ENCODE data around the gene PLEKHH3. TPM values are rescaled to one million over a fixed set of nuclear protein-coding genes. Genes with fewer than 3 reads are reported as not detected.

Gene PLEKHH3
- total RNA-seq, 1 donor from 2014 or later: 0.27 TPM

DNA sequence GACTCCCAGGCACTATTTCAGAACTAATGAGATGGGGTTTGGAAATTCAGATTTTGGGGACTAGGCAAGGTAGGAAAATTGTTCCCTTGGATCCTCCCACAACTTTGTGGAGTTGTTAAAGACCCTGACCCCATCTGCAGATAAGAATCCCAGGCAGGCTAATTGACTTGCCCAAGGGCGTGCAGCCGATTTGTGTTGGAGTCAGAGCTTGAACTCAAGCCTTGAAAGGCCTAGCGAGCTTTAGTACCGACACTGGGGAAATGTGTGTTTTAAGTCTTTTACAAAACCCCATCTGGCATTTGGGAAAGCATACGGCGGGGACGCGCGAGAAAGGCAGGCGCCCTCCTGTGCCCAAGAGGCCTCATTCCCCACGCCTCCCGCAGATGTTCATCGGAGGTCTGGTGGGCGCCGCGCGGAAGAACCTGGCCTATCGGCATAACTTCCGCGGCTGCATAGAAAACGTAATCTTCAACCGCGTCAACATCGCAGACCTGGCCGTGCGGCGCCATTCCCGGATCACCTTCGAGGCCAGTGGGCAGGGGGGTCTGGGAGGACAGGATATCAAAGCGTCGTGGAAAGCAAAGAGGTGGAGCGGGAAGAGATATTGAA is 9.8 kb upstream of the PLEKHH3 start:
- intact Hi-C loops (cut with micrococcal nuclease): no loop called here

DNA sequence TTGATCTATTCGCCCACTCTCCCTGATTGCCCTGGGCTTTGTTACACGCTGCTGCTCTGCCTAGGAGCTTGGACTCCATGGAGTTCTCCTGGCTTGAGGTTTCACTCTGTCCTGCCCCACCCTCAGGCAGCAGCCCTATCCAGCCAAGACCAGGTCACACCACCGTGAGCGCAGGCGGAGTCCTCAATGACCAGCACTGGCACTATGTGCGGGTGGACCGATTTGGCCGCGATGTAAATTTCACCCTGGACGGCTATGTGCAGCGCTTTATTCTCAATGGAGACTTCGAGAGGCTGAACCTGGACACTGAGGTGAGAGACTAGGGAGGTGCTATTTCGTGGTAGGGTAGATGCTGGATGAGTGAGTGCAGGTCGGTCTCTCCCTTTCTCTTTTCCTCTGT is 9.0 kb upstream of the PLEKHH3 start:
- intact Hi-C loops (cut with micrococcal nuclease): no loop called here

DNA sequence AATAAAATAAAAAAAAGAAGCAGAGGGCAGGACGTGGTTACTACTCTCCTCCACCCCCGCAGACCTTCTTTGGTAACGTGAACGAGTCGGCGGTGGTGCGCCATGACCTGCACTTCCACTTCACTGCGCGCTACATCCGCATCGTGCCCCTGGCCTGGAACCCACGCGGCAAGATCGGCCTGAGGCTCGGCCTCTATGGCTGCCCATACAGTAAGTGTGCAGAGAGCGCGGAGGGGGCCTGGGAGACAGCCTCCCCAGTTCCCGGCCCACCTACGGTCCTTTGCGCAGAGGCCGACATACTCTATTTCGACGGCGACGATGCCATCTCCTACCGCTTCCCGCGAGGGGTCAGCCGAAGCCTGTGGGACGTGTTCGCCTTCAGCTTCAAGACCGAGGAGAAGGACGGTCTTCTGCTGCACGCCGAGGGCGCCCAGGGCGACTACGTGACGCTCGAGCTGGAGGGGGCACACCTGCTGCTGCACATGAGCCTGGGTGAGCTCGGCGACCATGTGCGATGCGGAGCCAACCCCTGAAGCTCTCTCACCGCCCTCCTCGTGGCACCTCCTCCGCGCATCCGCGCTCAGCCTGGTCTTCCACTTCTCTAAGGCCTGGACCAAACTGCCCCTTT is 8.2 kb upstream of the PLEKHH3 start:
- intact Hi-C loops (cut with micrococcal nuclease): no loop called here

DNA sequence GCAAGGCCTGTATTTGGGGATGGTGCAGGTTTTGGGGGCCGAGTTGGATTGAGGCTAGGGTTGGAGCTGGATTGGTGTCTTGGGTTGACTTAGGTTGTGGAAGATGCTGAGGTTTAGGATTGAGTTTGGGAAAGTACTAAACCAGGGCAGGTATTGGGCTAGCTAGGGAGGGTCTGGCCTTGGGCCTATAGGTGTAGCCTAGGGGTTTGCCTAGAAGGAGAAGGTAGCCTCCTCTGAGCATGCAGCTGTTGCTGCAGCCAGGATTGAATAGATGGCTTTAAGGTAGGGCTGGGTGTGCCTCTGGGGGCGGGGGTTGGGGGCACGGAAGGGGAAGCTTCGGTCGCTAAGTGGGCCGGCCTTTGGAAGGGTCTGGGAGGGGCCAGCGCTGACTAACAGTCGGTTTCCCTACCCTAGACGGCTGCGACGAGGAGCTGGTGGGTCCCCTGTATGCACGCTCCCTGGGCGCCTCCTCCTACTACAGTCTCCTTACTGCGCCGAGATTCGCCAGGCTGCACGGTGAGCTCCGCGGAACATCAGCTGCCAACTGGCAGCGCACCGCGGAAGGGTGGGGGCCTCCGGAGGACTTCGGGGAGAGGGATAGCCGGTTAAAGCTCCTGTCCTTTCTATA is 6.7 kb upstream of the PLEKHH3 start:
- intact Hi-C loops (cut with micrococcal nuclease): no loop called here

DNA sequence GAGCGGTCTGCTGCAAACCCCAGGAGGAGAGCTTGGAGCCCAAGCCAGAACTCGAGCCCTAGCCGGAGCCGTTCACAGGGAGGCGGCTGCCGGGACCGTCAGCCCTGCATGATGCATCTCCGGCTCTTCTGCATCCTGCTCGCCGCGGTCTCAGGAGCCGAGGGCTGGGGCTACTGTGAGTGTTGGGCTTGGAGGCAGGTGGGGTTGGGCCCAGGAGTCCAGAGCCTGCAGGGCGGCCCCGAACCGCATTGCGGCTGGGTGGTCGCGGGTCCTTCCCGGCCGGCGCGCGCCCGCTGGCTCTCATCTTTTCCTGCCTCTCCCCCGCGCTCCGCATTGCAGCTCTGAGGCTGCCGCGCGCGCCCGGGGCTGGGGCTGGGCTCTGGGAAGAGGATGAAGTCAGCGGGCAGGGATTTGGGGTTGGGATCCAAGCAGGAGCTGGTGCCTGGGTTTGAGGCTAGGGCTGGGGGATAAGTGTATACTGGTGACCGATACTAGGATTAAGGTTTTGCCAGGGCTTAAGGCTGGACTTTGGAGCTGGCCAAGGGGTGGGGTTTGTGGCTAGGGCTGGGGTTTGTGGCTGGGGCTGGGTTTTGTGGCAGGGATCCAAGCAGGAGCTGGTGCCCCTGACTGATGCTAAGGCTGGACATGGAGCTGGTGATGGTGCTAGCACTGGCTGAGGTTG is 6.1 kb upstream of the PLEKHH3 start:
- intact Hi-C loops (cut with micrococcal nuclease): no loop called here

DNA sequence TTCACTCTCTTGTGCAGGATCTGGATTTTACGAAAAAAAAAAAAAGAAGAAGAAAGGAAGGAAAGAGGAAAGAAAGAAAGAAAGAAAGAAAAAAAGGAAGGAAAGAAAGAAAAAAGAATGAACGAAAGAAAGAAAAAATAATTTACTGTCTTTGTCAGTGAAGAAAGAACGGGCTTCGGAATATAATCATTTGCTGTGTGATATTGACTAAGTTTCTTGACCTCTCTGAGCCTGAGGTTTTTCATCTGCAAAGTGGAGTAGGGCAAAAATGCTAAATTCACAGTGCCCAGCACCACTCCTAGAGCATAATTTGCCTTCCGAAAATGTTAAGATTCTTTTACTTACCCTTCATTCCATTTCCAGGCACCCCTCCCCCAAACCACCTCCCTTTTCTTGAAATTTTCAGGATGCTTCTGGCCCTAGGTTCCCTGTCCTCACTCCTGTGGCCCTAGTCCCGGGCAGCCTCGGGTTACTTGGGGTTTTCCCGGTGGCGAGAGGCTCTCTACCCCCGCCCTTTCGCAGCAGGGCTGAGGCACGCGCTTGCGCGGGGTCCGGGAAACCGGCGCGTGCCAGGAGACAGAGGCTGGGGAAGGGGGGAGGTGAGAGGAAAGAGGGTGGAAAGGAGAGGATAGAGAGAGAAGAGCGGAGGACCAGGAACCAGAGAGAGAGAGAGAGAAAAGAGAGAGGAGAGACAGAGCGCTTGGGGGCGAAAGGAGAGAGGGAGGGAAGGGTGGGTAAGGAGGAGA is 5.4 kb upstream of the PLEKHH3 start, which contains the start of gene CNTNAP1:
CNTNAP1 (plus strand) TSS at position 556 of the 746 bp plus-strand sequence. CDS start 299 bp downstream, outside the sequence.
- intact Hi-C loops (cut with micrococcal nuclease): no loop called here

DNA sequence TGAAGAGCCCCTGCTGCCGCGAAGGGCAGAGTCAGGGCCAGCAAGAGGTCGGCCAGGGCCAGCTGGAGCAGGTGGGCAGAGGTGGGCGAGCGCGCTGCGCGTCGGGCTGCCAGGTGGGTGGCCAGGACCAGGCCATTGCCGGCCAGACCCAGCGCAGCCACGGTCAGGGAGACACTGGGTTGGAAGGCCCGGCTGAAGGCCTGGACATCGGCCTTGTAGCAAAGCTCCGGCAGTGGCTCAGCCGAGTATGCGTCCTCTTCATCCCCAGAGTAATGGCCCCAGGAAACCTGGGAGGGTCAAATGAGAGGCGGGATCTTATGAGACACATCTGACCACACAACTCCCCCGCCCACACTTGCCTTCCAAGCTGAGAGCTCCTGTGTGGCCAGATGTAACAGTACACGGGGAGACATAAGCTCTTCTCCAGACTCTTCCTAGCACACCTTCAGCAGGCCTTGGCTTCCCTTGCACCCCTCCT is 3.6 kb upstream of the PLEKHH3 start:
- intact Hi-C loops (cut with micrococcal nuclease): no loop called here

DNA sequence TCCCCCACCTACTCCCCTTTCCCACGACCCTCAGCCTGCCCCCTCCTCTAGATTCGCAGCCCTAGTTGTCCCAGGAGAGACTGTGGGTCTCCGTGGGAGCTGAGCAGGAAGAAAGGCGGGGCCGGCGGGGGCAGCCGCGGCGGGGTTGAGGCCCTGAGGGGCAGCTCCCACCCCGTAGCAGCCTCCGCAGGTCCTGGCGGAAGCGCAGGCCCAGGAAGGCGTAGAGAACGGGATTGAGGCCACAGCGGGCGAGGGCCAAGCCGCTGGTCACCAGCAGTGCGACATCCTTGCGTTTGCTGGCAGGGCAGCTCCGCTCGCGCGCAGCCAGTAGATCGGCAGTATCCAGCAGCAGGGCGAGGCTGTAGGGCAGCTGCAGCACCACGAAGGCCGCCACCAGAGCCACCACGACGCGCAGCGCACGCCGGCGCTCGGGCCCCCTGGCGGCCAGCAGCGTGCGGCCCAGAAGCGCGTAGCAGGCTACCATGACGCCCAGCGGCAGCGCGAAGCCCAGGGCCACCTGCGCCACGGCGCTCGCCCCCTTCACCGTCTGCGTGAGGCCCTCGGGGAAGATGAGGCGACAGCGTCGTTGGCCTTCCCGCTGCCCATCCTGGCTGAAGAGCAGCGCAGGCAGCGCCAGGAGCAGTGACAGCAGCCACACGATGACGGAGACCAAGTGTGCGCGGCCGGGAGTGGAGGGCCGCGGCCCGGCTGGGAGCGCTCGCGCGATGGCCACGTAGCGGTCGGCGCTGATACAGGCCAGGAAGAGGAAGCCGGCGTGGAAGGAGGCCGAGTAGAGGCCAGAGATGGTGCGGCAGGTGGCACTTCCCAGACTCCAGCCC is 2.9 kb upstream of the PLEKHH3 start:
- intact Hi-C loops (cut with micrococcal nuclease): loop anchor here (1.0 to 5.0 kb wide), 3 partner anchors 70 to 1648 kb away; partner anchors contain the start of genes RETREG3, TUBG1 and VAT1

DNA sequence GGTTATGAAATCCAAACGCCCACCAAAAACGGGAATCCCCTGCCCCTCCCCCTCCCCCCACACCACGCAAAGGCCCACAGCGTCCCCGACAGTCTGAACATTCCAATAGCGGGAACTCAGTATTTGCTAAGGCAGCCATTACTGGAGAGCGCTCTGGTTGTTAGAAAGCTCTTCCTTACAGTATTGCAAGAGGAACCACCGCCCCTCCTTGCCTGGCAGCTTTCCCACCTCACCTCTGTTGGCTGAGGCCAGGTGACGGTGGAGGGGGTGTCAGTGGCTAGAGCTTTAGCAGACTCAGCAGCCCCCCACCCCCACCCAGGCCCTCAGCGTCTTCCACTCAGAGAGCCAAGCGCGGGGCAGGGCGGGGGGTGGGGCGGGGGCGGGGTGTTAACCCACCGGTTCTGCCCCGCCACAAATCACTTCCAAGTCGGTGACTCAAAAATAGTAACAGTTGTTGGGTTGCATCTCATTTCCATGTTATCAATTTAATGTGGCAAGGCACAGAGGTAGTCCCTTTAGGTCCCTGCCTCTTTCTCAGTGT is 2.2 kb upstream of the PLEKHH3 start:
- intact Hi-C loops (cut with micrococcal nuclease): loop anchor here (1.0 to 5.0 kb wide), 4 partner anchors 70 to 1648 kb away; partner anchors contain the start of genes RETREG3, TUBG1 and VAT1

DNA sequence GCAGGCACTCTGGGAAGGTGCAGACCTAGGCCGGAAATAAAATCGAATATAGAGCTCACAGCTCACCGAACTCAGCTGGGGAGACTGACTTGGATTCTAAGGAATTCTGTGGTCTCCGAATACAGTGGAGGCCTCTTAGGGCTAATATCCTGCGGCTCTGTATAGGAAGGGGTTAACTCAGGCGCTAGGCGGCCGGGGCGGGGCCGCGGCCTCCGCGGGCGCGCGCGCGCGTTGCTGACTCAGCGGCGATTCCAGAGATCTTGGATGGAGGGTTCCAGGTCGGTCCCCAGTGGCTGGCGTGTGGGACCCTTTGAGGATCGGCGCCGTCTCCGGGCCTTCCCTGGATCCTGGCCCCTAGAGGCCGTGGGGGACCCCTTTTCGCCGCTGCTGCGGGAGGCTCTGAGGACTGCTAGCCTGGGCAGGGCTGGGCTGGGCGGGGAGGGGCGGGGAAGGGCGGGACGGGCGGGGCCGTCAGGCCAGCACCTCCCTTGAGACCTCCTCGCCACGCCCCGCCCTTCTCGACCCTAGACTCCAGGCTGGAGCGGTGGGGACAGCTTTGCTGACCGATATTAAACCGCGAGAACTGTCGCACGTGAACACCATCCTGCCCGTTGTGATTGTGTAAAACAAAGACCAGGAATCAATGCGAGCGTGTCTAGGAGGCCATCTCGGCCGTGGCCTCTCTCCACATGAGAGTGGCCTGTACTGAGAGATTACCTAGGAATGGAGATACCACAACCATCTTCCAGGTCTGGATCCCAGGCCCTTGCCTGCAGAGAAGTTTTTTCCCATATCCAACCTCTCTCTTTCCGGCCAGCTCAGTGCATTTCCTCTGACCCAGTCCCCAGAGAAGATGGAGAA is 1.4 kb upstream of the PLEKHH3 start:
- intact Hi-C loops (cut with micrococcal nuclease): loop anchor here (1.0 to 5.0 kb wide), 4 partner anchors 67 to 1649 kb away; partner anchors contain the start of genes EZH1 and VAT1

DNA sequence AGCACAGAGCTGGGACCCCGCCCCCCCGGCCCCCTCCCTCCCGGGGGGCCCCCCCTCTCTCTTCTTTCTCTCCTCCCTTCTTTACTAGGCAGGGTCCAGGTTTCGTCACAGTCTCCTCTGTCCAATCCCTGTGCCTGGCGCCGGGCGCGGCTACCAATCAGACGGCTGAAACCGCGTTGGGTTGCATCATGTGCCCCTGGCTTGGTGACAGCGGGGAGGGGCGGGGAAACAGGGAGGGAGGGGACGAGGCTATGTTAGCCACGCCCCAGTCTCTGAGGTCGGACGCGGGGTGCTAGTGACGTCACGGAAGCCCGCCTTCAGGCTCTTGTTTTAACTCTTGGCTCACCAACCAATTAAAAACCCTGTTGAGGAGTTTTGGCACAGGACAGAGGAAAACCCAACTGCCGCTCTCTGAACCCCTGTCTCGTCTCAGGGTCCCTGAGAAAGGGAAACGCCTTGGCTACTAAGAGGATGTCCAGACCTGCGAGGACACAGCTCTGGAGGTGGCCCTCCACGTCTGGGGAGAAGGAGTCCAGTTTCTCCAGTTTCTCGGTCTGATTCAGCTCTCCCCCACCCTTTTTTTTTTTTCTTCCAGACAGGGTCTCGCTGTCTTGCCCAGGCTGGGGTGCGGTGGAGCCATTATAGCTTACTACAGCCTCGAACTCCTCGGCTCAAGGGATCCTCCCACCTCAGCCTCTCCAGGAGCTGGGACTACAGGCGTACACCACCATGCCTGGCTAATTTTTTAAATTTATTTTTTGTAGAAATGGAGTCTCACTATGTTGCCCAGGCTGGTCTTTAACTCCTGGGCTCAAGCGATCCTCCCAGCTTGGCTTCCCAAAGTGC is 441 bp upstream of the PLEKHH3 start:
- intact Hi-C loops (cut with micrococcal nuclease): loop anchor here (2.0 to 5.0 kb wide), 3 partner anchors 68 to 1650 kb away; partner anchors contain the start of genes EZH1 and VAT1

DNA sequence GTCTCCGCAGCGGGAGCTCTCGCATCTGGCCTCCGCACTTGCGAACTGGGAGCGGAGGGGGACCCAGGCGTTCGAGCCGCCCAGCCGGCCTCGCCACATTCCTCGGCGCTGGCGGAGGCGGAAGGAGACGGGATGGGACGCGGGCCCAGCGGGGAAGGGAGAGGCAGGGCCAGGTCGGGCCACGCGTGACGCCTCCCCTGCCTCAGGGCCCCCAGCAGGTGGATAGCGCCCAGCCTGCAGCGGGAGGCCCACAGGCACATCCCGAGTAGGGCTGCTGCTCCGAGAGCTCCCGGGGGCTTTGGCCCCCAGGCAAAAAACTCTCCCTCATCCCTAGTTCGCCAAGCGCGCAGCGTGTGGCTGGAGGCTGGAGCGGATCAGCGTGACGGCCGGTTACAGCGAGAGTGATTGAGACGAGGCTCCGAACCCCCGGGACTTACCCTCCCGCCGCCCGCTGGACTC is 800 bp downstream of the PLEKHH3 start:
- intact Hi-C loops (cut with micrococcal nuclease): loop anchor here (2.0 to 5.0 kb wide), 3 partner anchors 69 to 1651 kb away; partner anchors contain the start of genes EZH1 and VAT1

DNA sequence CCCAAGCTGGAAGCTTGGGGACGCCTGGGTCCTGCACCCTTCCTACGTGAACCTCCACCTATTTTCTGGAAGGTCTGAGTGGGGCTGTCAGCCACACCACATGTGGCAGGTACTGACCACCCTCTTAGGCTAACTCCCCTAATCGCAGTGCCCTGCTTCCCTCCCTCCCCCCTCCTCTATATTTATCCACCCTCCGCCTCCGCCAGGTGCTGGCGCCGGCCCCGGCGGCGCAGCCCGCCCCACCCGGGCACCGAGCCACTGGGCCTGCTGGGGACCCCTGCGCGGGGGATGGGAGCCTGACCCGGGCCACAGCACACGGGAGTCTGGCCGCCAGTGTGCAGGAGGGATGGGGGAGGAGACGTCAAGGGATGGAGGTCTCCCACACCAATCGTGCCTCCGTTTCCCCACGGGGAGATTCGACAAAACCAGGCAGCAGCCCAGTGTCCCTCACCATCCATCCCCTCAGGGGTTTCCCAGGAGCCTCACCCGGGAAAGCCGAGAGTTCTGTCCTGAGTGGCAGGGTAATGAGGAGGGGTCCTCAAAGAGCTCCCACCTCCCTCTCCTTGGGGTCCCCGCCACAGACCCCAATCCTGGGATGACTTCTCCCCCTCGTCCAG is 1.3 kb downstream of the PLEKHH3 start:
- intact Hi-C loops (cut with micrococcal nuclease): loop anchor here (5.0 kb wide), 2 partner anchors 347 to 1652 kb away; partner anchors contain the start of gene VAT1

DNA sequence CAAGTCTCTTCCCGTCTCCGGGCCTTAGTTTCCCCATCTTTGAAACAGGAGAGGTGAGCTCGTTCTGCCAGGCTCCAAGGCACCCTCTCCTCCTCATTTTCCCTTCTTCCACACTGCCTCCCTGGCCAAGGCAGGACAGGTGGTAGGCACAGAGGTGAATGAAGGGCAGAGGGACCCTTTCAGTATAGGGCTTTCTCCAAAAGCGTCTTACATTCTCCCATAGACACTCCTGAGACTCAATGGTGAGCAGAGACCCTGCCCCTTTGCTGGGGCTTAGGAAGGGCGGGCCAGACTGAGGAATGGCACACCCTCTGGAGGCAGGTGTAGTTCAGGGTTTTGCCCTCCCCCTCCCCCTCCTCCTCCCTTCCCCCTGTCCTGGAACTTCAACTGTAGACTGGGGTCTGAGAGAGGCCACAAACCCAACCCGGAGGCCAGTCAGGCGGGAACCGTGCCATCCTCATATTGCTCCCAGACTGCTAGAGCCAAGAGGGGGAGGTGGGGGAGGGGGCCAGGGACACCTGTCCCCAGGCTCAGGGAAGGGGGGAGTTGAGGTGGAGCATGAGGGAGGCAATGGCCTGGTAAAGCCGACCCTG is 1.9 kb downstream of the PLEKHH3 start:
- intact Hi-C loops (cut with micrococcal nuclease): loop anchor here (5.0 kb wide), 2 partner anchors 347 to 1652 kb away; partner anchors contain the start of gene VAT1

DNA sequence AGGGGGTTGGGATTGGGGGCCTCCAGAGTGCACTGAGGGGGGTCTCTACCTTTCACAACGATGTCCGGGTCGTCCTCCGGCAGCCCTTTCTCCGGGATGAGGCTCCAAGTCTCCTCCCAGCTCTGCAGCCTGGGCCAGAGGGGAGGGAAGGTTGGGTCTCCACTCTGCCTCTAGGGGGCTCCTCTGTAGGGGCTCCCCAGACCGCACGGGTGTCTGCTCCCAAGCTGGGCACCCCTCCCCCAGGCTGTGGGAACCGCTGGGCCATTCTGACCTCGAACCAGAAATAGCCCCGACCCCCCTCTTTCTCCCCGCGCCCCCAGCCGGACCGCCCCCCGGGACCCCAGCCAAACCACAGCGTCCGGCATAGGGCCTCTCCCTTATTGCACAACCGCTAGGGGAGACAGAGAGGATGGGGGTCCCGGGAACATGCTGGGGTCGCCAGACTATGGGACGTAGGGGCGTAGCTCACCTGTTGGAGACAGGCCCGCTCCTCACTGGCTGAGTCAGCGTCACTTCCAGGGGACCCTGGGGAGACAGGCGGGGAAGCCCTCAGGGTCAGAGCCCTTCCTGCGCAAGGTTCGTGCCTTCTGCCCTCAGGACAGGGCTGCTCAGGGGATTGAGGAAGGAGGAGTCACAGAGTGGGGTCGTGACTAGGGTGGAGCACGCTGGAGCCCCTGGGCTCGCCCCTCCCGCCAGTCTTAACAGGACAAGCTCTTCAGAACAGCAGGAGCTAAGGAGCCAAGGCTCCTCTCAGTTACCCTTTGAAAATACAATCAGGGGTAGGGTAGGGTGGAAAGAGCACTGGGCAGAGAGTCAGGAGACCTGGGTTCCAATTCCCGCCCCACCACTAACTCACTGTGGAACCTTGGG is 2.7 kb downstream of the PLEKHH3 start:
- intact Hi-C loops (cut with micrococcal nuclease): no loop called here

Measured in T-helper 2 cell treated with Interferon-gamma antibody and Interleukin-4, amounts not matched to agents 100 ng/mL and 5 ng/mL, for 36 hours (primary cell).